ENCODE results near the gene PTPRN. TPM values are rescaled to one million over a fixed set of nuclear protein-coding genes. Genes with fewer than 3 reads are reported as not detected.
A peak's percentile ranks its signal among the peaks of the same experiment; 100 is the strongest.

The PTPRN gene
- total and polyA plus RNA-seq, 11 donors: 0.12 to 0.93 (median 0.39) TPM; not detected in 7

DNA sequence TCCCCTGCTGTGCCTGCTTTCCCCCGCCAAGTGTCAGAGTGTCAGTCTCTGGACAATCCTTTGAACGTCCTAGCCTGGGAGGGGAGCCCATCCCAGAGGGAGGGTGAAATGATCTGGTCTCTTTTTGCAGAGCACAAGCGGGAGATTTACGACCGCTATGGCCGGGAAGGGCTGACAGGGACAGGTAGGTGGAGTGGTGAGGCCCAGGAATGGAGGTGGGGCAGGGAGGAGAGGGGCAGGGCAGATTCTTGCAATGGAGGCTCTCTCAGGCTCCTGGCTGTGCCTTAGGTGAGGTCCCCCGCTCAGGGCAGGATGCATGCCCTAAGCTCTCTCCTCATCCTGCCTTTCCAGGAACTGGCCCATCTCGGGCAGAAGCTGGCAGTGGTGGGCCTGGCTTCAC lies 27.6 kb downstream of the PTPRN start:
- peaks cover 0 to 64% (median 55%) of the 10 kb centered on the region in 9 donors for H3K36me3 ChIP-seq
- H3K27ac ChIP-seq: peak overlapping the region in 2 of 12 donors; percentile 24 to 99
- H3K9me3 ChIP-seq: no peaks in the 10 kb centered on the region
- DNase-seq: no peak
- no peak overlapping the region for H3K4me3 ChIP-seq
- peaks cover 7 to 43% (median 26%) of the 10 kb centered on the region in 12 donors for H3K4me1 ChIP-seq
- H3K27me3 ChIP-seq: no peaks in the 10 kb centered on the region
- no peak for ATAC-seq
- intact Hi-C loops (cut with DNase I): loop anchor here in 1 of 10 donors (5.0 kb wide), 1 partner anchor 64 kb away; the partner anchor contains the start of gene ABCB6
- no peak for TF ChIP-seq POLR2A (IDR thresholded peaks at IDR 0.05)
- TF ChIP-seq, protein P1, sequence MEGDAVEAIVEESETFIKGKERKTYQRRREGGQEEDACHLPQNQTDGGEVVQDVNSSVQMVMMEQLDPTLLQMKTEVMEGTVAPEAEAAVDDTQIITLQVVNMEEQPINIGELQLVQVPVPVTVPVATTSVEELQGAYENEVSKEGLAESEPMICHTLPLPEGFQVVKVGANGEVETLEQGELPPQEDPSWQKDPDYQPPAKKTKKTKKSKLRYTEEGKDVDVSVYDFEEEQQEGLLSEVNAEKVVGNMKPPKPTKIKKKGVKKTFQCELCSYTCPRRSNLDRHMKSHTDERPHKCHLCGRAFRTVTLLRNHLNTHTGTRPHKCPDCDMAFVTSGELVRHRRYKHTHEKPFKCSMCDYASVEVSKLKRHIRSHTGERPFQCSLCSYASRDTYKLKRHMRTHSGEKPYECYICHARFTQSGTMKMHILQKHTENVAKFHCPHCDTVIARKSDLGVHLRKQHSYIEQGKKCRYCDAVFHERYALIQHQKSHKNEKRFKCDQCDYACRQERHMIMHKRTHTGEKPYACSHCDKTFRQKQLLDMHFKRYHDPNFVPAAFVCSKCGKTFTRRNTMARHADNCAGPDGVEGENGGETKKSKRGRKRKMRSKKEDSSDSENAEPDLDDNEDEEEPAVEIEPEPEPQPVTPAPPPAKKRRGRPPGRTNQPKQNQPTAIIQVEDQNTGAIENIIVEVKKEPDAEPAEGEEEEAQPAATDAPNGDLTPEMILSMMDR (IDR thresholded peaks at IDR 0.05): no peak
- 84 to 90% (median 88%) methylated on average over 8 of the region's 8 CpGs for WGBS, 4 donors

DNA sequence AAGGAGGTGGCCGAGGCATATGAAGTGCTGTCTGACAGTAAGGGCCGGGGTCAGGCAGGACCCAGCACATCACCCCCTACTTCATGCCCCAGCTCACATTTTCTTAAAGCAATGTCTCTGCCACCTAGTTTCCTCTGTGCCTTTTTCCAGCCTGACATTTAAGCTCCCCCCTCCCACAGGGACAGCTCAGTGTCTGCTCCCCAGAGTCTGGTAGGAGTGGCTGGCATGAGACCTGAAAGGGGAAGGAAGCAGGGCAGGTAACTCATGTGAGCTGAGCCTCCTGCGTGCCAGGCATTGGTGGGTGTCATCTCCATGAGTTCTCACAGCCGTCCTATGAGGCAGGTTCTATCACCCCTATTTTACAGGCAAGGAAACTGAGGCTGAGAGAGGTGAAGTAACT lies 28.6 kb downstream of the PTPRN start:
- H3K27me3 ChIP-seq: no peaks in the 10 kb centered on the region

DNA sequence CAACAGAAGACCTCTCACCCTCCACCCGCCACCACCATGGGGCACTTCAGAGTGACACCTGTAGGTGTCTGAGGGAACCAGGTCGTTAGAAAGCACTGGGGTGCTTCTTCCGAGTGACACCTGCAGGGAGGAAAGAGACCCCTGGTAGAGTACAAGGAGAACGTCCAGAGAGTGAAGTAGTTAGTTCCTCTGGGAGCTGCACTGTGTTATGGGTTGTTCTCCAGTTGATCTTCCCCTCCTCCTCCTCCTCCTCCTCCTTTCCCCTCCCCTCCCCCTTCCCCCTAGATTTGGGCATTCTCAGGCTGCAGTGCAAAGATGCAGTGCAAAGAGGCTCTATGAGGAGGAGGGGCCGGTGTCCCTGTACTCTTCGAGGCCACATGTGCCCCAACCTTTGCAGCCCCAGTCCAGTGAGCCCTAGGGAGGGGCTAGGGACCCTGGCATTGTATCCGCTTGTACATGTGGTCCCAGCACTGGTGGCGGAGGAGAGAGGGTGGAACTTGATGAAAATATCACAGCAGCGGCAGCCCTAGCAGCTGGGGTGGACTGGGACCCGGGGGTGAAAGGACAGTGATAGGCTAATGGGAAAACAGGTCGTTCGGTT lies 29.2 kb downstream of the PTPRN start:
- 37 to 41% (median 39%) methylated on average over 11 to 12 of the region's 12 CpGs for WGBS, 4 donors
- Histone ChIP-seq H3K27ac (peak overlapping the region; percentile 91 to 100 (median 99)), H3K9me3 (no peaks in the 10 kb centered on the region), H3K4me3 (peak overlapping the region; percentile 60 to 97 (median 82)), H3K4me1 (peaks cover 7 to 39% (median 26%) of the 10 kb centered on the region in 12 donors), H3K27me3 (no peaks in the 10 kb centered on the region), H3K36me3 (peaks cover 0 to 48% (median 47%) of the 10 kb centered on the region in 9 donors)
- ATAC-seq (no peak), DNase-seq (peak in 1 of 5 donors; percentile 20)
- TF ChIP-seq, protein P1 (IDR thresholded peaks at IDR 0.05): peak in 1 of 12 donors; percentile 5
- no peak for TF ChIP-seq POLR2A (IDR thresholded peaks at IDR 0.05)
- intact Hi-C loops (cut with DNase I): loop anchor here in 6 of 10 donors (1.0 to 5.0 kb wide), 8 partner anchors 14 to 487 kb away; partner anchors contain the start of genes CNPPD1 (in 5 of the 6), RETREG2 (in 3 of the 6), ABCB6 (in 1 of the 6) and GLB1L (in 1 of the 6)

More for the DNA sequence above, 28.6 kb downstream of the PTPRN start:
- Histone ChIP-seq H3K36me3 (peaks cover 0 to 55% (median 54%) of the 10 kb centered on the region in 9 donors), H3K27ac (peak overlapping the region in 6 of 12 donors; percentile 97 to 100 (median 99)), H3K4me3 (peak overlapping the region in 3 of 12 donors; percentile 73 to 86 (median 83)), H3K9me3 (no peaks in the 10 kb centered on the region), H3K4me1 (peaks cover 7 to 38% (median 26%) of the 10 kb centered on the region in 12 donors)
- intact Hi-C loops (cut with DNase I): loop anchor here in 1 of 10 donors (5.0 kb wide), 1 partner anchor 63 kb away; the partner anchor contains the start of gene ABCB6
- no peak for TF ChIP-seq POLR2A (IDR thresholded peaks at IDR 0.05)
- TF ChIP-seq, protein P1 (IDR thresholded peaks at IDR 0.05): no peak
- 85 to 96% (median 94%) methylated on average over 4 of the region's 4 CpGs for WGBS, 4 donors
- DNase-seq: peak in 1 of 5 donors; percentile 15
- ATAC-seq: no peak
